Activated CD4-positive, CD25-positive, alpha-beta regulatory T cell treated with anti-CD3 and anti-CD28 coated beads, Interleukin-2, amount 50 U/mL, for 24 hours (primary cell): ENCODE results near the gene LRRC8C.

Experiments used
- ATAC-seq, 2 donors: fragments of 150-1000 bp; cut with Tn5 transposase; one replicate each; pipeline ENCODE4 v1.10.0; 2021; ENCODE audit warnings: mild to moderate bottlenecking in 1 of 2, moderate library complexity in 1 of 2

LRRC8C gene

GRCh38 chr1:89635825-89636815, 3.2 kb downstream of the LRRC8C start:
- peak; percentile 41 to 55 for ATAC-seq

- no peak for ATAC-seq
These were observed 4.6 kb downstream of the LRRC8C start for GRCh38 chr1:89637496-89637895.

GRCh38 chr1:89640440-89640839, 7.5 kb downstream of the LRRC8C start:
- no peak for ATAC-seq

- ATAC-seq: no peak
These were observed 8.9 kb downstream of the LRRC8C start for GRCh38 chr1:89641781-89642180.

- no peak for ATAC-seq
These were observed 10.7 kb downstream of the LRRC8C start for GRCh38 chr1:89643577-89643976.

- no peak for ATAC-seq
These were observed 11.3 kb downstream of the LRRC8C start for GRCh38 chr1:89644119-89644814.

- ATAC-seq: no peak
These were observed 13.3 kb downstream of the LRRC8C start for GRCh38 chr1:89646259-89646658.

- peak in 1 of 2 donors; percentile 28 for ATAC-seq
These were observed 16.9 kb downstream of the LRRC8C start for GRCh38 chr1:89649783-89650182.

GRCh38 chr1:89652373-89652772, 19.5 kb downstream of the LRRC8C start:
- ATAC-seq: peak; percentile 31 to 34

- ATAC-seq: peak; percentile 73 to 74
These were observed 25.0 kb downstream of the LRRC8C start for GRCh38 chr1:89657886-89658285.

- peak; percentile 61 to 62 for ATAC-seq
These were observed 26.6 kb downstream of the LRRC8C start for GRCh38 chr1:89659322-89660081.

GRCh38 chr1:89660224-89661061, 27.5 kb downstream of the LRRC8C start:
- ATAC-seq: peak in 1 of 2 donors; percentile 10

- ATAC-seq: no peak
These were observed 33.0 kb downstream of the LRRC8C start for GRCh38 chr1:89665941-89666340.

GRCh38 chr1:89666640-89667039, 33.7 kb downstream of the LRRC8C start:
- ATAC-seq: no peak

- no peak for ATAC-seq
These were observed 34.8 kb downstream of the LRRC8C start for GRCh38 chr1:89667691-89668090.

- no peak for ATAC-seq
These were observed 36.0 kb downstream of the LRRC8C start for GRCh38 chr1:89668961-89669360.

- peak in 1 of 2 donors; percentile 5 for ATAC-seq
These were observed 36.5 kb downstream of the LRRC8C start for GRCh38 chr1:89669441-89669840.

GRCh38 chr1:89670163-89670562, 37.2 kb downstream of the LRRC8C start:
- ATAC-seq: peak; percentile 57 to 66

- no peak for ATAC-seq
These were observed 37.8 kb downstream of the LRRC8C start for GRCh38 chr1:89670711-89671110.

GRCh38 chr1:89671775-89672488, 39.0 kb downstream of the LRRC8C start:
- ATAC-seq: peak; percentile 85

- no peak for ATAC-seq
These were observed 39.7 kb downstream of the LRRC8C start for GRCh38 chr1:89672489-89673183.
